ENCODE measurements around the gene TTC28.
A peak's percentile ranks its signal among the peaks of the same experiment; 100 is the strongest.

The TTC28 gene

DNA sequence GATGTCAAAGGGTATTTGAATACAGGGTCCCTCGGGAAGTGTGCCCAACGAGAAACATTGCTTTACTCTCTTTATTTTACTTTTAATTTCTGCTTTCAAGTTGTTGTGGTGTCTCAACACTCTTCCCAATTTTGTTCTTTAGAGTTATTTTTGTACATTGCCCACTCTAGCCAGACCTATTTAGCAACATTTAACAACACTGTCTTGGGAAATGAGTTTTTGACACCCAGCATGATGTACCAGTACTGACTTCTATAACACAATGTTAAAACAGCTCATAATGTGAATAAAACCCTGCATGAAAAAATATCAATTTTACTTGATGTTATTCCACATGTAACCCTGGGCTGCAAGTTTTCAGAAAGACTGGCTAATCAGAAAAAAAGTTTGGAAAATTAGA is 410.4 kb downstream of the TTC28 start:
- no peak for DNase-seq (ENCODE audit: low spot score)

DNA sequence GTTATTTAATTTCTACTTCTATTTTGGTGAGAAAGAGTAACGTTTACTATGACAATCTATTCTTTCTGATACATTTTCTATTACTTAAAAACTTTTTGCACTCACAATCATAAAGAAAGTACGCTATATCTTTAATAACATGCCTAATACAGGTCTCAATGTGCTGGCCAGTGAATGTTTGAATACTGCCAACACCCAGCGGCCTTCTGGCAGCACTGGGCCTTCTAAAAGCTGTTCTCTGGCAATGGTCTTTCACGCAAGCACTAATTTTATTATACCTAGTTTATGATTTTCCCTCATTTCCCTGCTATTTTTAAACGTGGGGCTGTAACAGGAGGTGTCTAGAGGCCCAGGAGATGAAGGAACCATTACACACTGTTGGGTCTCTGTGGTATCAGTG is 410.8 kb downstream of the TTC28 start:
- DNase-seq (ENCODE audit: low spot score), result no peak

DNA sequence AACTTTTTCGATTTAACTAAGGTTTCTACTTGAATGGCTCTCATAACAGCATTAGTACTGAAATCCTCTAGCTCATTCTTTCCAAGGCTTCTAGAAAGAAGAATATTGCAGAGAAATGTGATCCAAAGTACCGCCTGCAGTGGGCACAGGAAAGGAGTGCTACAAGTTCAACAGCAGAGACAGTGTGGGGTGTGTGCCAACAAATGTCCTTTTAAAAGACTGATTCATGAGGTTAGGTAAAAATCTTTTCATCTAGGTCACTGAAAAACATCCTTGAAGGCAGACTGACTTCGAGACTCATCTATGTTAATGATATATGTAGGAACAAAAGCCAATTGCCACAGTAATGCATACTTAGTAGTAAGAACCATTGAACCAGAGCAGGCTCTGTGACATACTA is 411.5 kb downstream of the TTC28 start:
- no peak for DNase-seq (ENCODE audit: low spot score)

DNA sequence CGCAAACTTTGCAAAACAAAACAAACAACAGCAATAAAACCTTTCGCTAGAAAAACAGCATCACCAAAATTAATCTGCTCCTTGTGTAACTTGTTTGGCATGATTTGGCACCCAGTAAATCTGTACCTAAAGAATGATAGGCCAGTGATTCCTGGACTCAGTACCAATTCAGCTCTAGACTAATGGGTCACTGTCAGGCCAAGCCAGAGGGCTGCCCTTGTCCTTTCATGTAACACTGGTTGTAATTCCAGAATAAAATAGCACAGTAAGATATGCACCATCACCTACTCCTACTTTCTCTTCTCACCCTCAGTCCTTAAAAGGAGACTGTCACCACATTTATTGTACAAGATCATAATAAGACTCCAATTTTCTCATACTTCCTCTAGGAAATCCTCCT is 419.0 kb downstream of the TTC28 start:
- DNase-seq (ENCODE audit: low spot score), result no peak

DNA sequence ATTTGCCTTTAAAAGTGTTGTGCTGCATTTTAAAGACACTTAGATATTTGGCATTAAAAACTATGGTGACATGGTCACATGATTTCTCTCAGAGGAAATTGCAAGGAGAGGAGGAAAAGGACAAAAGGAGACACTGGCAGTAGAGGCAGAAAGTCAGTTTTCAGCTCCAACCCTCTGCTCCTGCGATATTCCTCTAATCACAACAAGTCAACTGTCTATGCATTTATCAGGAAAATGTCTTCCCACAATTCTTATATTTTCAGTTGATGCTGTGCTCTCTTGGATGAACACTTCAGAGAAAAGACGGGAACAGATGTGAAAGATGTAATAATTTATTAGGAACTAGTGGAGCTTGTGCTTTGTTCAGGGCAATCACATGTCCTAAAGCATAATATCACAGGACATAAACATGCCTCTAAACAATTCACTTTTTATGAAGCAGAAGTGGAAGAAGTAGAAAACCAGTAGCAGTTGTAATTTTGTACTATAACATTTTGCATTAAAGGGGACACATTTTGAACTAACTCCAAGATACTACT is 419.8 kb downstream of the TTC28 start:
- DNase-seq (ENCODE audit: low spot score), result peak; percentile 17

DNA sequence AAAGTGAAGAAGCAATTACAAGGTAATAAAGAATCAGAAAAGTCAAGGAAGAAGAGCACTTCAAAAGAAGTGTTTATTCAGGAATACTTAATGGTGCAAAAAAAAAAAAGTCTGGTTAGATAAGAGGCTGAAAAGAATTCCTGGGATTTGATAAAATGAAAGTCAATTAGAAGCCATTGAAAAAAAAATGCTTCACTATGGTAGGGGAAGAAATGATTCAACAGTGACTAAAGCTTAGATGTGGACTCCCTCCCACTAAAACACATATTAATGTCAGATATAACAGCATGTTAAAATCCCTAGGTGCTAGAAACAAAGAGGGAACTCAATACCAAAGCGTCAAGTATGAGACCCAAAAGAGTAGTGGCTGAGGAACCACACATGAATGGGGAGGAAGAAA is 425.2 kb downstream of the TTC28 start:
- no peak for DNase-seq (ENCODE audit: low spot score)

DNA sequence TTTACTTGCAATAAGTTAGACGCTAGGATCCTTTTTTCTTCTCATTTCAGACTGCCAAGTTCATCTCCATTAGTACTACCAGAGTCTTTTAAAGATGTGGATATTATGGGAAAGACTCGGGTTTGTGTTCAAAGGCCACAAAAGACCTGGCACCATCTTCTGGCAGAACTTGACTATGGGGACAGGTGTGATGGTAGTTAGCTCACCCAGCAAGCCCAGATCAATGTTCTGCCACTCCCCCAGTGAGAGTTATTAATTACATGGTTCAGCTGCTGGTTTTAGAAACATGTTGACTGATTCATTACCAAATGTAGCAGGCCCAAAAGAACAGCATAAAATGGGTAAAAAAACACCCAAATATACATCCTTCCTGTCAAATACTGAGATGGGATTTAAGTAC is 427.1 kb downstream of the TTC28 start:
- DNase-seq (ENCODE audit: low spot score), result no peak

DNA sequence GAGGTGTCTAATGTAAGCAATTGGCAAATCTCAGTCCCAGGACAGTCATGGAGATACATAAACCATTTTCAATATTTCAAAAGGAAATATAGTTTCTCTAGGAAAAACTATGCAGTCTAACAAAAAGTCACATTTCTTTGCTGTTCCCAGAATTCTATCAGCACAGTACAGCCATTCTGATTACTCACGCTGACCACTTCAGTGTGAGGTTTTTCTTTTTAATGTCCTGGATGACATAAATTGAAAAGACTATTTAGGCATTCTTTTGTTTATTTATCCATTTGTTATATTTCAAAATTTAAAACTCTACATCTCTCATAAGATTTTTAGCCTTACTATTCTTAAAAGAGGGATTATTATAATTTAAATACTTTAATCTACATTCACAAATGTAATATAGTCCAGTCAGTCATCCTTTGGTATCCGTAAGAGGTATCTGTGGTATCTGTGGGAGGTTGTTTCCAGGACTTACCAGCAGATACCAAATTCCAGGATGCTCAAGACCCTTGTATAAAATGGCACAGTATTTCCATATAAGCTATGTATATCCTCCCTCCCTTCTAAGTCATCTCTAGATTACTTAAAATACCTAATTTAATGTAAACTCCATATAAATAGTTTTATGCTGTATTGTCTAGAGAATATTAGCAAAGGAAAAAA is 429.5 kb downstream of the TTC28 start:
- no peak for DNase-seq (ENCODE audit: low spot score)

DNA sequence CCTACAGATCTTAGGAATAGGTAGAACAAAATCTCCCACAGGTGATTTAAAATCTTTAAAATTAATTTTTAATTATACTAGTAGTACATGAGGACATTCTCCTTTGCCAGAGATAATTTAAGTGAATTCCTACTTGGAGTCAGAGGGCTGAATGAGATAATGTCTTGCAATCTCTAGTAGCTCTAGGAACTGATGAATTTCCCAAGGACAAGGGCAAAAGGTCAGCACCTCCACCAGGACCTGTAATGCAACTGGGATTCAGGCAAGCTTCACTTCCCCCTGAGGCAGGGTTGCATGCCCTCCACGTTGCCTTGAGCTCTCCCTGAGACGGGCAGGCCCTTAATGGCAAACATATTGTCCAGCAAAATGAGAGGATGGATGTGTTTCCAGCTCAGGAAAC is 430.2 kb downstream of the TTC28 start:
- DNase-seq (ENCODE audit: low spot score), result no peak

DNA sequence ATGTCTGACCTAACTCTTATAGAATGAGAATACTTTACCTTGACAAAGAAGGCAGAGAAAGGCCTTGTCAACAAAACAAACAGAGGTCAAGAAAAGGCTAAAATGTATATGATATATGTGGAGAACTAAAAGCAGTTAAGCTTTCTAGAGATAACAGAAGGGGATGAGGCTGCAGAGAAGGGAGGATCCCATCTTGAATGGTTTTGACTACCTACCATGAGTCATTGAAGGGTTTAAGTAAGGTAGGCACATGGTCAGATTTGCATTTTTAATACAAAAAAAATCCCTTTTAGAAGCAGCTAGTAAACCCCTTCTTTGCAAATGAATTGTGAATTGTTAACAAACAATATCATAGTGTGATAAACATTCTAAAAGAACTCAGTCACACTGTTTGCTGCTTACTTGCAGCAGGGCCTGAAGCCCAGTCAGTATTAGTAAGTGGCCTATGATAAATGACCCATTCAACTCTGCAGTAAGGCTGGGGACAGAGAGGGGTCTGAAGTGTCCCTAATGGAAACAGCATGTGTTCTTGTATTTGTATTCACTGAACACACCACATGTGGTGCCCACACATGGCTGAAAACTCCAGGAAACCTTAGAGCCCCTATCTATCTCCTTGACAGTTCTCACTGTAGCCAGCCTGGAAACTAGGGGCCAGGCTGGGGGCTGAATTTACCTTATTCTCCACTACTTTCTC is 431.8 kb downstream of the TTC28 start:
- DNase-seq (ENCODE audit: low spot score), result peak; percentile 90

DNA sequence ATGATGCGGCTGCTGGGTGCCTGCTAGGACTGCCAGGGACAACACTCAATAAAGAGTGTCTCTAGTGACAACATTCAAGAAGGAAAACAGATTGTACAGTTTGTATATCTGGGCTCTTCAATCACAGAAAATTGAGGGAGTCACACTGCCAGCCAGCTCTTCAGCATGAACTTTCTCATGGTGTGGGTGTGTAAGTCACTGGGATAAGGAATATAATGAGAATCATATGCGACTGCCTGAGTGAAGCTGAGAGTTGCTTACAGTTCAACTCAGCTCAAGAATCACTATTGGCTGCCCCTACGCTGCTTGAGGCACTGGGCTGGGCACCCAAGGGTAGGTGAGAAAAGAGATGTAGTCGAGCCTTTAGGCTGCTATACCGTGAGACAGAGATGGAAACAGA is 432.5 kb downstream of the TTC28 start:
- DNase-seq (ENCODE audit: low spot score), result no peak

DNA sequence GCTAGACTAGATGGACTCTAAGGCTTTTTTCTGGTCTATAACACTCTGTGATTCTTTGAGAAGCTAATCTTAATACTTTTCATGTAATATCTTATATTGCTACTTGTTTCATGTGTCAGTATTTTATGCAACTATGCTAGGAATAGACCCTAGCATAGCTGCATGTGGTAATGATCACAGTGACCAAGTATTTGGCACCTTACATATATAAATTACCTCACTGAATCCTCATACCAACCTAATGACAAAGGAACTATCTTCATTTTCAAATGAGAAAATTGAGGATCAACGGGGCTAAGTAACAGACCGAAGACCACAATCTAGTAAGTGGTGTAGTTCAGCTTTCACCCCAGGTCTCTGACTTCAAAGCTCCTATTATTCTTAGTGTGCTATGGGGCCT is 433.2 kb downstream of the TTC28 start:
- DNase-seq (ENCODE audit: low spot score), result no peak

DNA sequence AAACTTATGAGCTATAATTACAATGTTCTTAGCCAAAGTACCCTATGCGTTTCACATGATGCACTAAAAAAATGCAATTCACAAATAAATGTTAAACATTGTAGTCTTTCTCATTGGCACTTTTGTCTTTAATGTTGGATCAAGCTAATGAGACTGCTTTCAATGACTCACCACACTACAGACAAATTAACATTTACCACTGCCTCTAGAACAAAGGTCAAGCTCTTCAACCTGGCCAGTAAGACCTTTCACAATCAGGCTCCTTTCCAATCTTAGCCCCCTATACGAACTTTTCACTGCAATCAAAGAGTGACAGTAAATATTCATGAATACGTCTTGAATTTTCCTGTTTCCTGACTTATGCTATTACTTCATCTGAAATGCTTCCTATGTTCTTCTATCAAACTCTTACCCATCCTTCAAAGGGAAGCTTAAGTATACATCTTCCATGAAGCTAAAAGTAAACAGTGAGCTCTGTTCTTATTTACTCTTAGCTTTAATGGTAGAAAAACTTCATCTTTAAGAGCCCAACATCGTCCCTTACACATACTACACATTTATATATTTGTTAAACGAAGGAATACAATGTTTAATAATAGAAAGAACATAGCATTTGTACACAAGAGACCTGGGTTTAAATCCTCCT is 433.9 kb downstream of the TTC28 start:
- DNase-seq (ENCODE audit: low spot score), result no peak

DNA sequence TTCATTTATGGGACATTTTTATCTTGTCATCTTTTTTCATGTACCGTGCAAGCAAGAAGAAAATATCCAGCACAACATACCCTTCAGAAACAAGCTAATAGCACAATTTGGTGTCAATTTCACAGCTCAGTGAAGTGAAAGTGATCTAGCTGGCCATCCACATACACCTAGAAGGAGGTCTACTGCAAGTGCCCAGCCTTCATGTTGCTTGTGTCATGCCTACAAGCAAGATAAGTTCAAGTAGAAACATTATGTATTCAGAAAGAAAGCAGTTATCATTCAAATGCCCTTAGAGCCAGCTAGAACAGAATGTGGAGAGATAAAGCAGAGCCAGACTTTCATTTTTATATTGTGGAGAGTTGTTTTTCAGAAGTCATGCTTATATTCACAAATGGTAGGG is 434.9 kb downstream of the TTC28 start:
- no peak for DNase-seq (ENCODE audit: low spot score)

DNA sequence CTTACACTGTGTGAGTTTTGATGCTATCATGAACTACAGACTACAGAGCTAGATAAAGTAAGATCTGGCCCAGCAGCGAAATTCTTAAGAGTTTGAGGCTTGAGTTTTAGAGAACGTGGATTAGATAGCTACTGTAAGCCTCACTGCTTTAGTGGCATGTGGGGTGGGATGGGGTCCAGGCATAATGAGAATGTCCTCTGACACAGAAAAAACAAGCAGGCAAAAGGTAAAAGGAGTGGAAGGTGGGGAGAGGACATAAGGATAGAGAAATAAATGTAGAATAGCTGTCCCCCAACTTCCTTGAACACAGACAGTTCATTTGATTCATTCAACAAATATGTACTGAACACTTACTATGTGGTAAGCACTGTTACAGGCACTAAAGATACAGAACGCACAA is 436.1 kb downstream of the TTC28 start:
- no peak for DNase-seq (ENCODE audit: low spot score)

DNA sequence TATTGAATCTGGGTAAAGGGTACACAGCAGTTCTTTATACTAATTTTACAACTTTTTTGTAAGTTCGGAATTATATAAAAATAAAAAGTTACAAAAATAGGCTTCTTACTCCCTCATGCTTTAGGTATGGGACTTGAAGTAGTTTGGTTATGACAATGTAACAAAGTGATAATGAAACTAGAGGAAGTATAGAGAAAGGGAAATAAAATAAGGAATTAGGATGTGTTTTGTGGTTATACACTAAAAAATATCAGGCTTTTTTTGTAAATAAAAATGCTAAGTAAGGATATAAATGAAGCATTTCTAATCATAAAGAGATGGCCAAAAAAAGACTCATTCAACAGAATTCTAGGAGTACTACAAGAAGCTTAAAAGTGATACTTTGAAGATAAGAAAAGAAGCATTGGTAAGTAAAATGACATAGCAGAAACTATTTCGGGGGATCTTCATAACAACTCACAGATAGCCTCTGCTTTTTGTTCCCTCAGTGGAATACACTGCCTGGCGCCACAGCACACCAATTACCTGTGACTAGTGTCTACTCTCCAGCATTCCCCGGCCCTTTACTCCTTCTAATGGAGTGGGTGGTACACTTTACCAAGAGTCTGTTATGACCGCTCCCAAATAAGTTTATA is 437.9 kb downstream of the TTC28 start:
- no peak for DNase-seq (ENCODE audit: low spot score)

DNA sequence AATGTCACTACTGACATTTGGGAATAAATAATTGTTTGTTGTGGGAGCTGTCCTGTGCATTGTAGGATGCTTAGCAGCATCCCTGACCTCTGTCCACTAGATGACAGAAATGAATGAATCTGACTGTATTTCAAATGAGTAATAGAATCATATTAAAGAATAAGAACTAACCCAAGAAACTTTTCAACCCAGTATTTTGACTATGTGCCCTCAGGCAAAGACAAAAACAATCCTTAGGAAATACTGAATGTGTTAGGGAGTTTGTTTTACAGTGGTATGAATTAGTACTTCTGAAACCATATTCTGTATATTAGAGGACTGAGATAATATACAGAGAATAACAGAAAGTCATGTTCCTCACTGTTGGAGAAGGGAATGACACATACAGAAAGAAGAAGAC is 439.7 kb downstream of the TTC28 start:
- DNase-seq (ENCODE audit: low spot score), result no peak

DNA sequence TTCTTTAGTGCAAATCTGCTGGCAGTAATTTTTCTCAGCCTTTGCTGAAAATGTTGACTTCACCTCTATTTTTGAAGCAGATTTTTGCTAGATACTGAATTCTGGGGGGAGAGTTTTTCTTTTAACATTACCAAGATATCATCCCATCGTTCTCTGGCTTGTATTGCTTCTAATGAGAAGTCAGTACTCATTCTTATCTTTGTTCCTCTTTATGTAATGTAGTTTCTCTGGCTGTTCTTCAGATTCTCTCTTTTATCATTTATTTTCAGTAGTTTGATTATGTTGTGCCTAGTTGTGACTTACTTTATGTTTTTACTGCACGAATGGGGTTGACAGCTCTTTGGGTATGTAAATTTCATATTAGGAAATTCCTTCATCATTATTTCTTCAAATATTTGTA is 441.9 kb downstream of the TTC28 start:
- no peak for DNase-seq (ENCODE audit: low spot score)

DNA sequence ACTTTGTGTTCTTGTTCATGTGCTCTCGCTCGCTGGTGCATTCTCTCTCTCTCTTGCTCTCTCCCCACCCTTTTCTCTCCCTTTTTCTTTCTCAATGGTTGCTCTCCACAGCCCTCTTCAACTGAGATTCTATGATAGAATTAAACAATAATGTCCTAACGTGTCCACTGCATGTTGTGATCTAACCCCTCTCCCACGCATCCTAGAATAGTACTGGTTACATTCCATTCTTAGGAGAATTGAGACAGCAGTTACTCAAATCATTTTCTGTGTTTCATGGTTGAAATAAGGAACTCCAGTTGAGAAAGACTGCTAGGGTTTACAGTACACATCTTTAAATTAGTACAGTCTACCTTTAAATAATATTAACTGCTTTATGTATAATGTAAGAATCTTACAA is 442.5 kb downstream of the TTC28 start:
- DNase-seq (ENCODE audit: low spot score), result no peak

DNA sequence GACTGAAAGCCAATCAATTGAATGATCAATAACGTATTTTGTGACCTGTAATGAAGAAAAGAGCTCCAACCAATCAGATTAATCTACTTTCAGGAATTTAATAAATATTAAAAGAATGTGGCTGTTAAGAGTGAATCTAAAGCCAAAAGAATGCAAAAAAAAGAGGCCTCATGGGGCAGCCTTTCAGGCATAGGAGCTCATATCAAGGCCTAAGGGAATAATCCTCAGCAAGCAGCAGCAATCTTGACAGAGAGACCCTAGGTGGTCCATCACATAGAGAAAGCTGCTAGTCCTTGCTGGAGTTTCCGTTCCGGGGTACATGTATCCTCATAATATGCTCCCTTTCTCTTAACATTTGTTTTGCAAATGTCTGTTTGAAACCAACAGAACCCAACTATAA is 447.4 kb downstream of the TTC28 start:
- DNase-seq (ENCODE audit: low spot score), result no peak

DNA sequence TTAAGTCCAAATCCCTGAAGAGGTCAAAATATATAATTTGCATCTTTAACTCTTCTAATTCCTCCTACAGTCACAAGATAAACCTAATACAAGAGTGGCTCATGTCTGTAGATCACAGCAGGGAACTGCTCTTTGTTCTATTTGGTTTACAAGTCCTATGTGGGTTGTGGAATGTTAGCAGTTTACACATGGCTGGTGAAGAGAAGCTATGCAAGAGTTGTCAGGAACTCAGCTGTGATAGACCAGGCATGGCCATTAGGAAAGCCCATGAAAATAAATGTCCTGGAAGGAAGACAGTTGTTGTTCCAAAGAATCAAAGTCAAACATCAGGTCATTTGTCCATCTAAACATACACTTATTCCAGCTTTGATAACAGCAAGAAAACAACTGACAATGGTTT is 448.2 kb downstream of the TTC28 start:
- DNase-seq (ENCODE audit: low spot score), result no peak

DNA sequence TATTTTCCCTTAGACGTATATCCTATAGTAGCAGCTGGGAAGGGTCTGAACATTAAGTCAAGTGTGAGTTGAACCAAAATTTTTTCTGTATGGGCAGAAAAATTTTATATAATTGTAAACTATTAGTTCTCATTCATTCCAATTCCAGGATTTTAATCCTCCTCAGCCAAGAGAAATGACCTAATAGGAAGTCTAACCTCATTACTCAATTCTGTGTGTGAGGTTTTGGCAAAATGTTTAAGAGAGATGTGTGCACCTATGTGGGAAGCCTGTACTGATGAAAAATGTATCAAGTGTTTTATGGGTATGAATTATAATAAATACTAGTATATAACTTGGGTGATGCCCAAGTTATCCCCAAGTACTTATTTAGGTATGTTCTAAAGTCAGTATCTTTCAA is 449.0 kb downstream of the TTC28 start:
- DNase-seq (ENCODE audit: low spot score), result no peak

Data from pons (tissue), 1 donor.